Activated CD4-positive, CD25-positive, alpha-beta regulatory T cell treated with anti-CD3 and anti-CD28 coated beads, Interleukin-2, amount 50 U/mL, for 72 hours (primary cell): ENCODE data around the gene HSDL1.

Source experiments
- DNase-seq: peaks from one replicate; pipeline ENCODE4 v3.0.0; 2021

The HSDL1 gene

GRCh38 chr16:84144859-84145639 is at the start of gene HSDL1, which contains the start of gene DNAAF1:
HSDL1 (minus strand) TSS chr16:84145177; CDS start chr16:84131321, 13,856 bp downstream.
DNAAF1 (plus strand) TSS chr16:84145308; CDS start chr16:84145441, 133 bp downstream.
- DNase-seq, result peak; percentile 97

DNA sequence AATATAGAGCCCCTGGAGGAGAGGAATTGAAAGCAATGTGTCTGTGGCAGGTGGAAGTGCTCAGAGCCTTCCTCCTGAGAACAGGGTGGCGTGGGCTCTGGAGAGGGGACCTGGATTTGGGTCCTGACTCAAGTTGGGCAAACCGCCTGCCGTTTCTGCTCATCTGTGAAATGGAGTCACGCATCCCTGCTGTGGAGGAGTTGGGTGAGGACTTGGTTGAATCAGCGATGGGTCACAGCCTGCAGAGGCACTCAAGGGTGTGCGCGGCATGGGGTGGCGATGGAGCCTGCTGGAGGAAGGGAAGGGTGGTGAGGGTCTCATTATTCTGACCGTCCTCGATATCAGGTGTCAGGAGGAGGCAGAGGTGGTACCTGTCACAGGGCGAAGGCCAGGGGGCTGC is 49.0 kb upstream of the HSDL1 start:
- DNase-seq, result no peak

GRCh38 chr16:84193480-84193879 is 48.5 kb upstream of the HSDL1 start:
- no peak for DNase-seq

- DNase-seq, result no peak
Observed at GRCh38 chr16:84191466-84191865, 46.5 kb upstream of the HSDL1 start.

DNA sequence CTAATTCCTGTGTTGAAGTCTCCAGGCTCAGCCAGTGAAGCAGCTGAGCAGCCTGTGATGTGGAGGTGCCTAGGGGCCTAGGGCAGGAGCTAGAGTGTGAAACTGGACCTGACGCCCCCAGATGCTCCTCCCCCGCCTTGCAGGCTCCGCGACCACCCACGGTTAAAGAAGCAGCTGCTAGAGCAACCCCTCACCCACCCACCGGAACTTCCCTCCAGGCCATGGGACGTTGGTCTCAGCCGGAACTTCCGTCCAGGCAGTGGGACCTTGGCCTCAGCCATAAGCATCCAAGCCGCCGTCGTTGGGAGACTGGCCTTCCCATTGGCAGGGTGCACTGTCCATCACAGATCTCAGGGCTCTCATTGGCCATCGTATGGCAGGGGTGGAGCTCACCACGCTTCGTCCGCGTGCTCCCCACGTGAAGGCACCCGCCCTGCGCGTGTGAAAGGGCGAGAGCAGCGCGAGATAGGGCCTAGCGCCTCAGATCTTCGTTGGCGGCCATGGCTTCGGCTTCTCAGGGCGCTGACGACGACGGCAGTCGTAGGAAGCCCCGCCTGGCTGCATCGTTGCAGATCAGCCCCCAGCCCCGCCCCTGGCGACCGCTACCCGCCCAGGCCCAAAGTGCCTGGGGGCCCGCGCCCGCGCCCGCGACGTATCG is 45.9 kb upstream of the HSDL1 start, which contains the start of gene ADAD2:
ADAD2 (plus strand) TSS at position 427 of the 658 bp plus-strand sequence; CDS start at position 501, 74 bp downstream.
- no peak for DNase-seq

GRCh38 chr16:84186685-84187437 is 41.9 kb upstream of the HSDL1 start, which contains the start of gene TAF1C:
TAF1C (minus strand) TSS chr16:84187057; CDS start chr16:84184988, 2,069 bp downstream.
- DNase-seq, result peak; percentile 95

DNA sequence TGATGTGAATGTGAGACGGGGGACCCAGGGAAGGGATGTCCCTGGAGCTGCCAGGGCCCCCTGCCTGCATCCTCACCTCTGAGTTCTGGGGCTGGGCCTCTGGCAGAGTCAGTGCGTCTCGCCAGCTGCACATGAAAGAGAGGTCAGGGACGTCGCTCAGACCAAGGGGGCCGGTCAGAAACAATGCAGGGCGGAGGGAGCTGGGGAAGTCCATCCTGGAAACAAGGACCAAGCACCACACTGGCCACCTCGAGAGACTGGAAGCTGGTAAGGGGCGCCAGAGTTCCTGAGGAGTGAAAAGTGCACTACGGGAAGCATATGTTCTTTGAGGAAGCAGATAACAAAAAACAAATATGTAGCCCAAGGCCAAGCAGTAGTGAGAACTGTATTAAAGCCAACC is 39.8 kb upstream of the HSDL1 start:
- DNase-seq, result no peak

- no peak for DNase-seq
Observed at GRCh38 chr16:84183911-84184591, 39.1 kb upstream of the HSDL1 start.

- DNase-seq, result no peak
Observed at GRCh38 chr16:84183572-84183875, 38.5 kb upstream of the HSDL1 start.

DNA sequence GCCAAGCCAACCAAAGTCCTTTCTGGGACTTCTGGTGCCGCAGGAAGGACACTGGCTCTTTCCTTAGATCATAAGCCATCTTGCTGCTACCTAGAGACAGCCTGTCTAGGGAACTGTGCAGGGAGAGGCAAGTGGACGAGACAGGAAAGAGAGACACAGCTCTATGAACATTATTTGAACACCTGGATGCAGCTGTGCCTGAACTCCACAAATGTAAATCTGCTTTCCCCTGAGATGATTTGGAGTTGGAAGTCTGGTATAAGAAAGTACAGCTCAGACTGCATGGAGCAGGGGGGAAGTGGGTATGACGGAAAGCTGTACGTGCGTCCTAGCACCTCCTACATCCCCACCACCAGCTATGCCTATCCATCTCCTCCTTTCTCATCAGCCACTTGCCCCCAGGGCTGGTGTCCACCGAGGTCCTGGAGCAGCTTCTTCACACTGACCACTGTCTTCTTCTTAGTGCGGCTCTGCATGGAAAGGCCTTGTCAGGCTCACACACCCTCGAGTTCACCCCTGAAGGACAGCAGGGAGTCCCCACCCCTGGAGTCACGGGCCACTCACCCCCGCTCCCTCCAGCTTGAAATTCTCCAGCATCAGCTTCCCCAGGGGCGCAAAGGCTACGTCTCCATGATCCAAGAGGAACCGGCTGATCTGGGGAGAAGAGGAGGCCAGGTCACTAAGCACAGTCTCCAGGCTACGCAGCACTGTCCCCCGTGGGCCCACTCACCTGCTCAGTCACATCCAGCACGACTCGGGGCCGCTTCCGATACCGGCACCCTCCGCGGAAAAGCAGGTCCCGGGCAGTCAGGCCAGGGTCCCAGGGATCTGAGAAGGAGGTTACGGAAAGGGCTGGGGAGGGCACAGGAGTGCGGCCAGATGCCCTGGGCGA is 37.9 kb upstream of the HSDL1 start:
- DNase-seq, result no peak

GRCh38 chr16:84182104-84182503 is 37.1 kb upstream of the HSDL1 start:
- DNase-seq, result no peak

- no peak for DNase-seq
Observed at GRCh38 chr16:84181144-84181915, 36.4 kb upstream of the HSDL1 start.

GRCh38 chr16:84180519-84181140 is 35.7 kb upstream of the HSDL1 start:
- no peak for DNase-seq

- no peak for DNase-seq
Observed at GRCh38 chr16:84179612-84180320, 34.8 kb upstream of the HSDL1 start.

- no peak for DNase-seq
Observed at GRCh38 chr16:84178892-84179611, 34.1 kb upstream of the HSDL1 start.

DNA sequence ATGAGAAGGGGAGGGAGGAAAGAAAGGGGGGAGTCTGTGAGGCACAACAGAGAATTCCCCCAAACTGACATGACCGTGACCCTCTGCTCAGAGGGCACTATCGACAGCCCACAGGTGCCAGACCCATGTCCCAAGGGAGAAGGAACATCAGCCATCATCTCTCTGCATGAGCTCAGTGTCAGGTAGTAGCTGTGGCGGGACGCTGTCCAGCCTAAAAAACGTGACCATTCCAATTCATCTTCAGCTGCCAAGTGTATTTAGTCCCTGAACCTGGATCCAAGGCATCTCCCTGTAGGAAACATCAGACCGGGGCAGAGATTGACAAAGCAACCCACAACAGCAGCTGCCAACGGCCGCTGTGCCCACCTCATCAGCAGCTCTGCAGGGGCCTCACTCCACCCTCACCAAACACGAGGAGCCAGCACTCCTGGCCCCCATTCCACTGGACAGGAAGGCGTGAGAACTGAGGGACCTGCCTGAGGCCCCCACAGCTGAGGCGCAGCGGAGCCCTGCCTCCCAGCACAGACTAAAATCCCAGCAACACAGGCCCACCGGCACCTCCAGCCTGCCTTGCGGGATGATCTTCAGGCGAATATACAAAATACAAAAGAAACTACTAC is 33.3 kb upstream of the HSDL1 start:
- DNase-seq, result no peak

DNA sequence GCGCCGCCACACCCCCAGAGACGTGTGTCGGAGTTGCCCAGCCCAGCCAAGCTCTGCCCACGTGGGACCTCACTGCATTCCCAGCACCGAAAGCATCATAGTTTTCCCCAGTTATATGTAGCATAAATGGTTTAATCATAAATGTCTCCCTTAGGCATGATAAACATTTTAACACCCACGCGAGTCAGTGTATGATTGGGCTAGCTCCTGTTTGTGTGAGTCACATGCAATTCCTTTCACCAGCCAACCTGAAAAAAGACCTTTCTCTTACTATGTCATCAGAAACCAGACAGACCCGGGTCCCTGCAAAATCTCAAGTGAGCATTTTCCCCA is 32.7 kb upstream of the HSDL1 start:
- DNase-seq, result no peak

DNA sequence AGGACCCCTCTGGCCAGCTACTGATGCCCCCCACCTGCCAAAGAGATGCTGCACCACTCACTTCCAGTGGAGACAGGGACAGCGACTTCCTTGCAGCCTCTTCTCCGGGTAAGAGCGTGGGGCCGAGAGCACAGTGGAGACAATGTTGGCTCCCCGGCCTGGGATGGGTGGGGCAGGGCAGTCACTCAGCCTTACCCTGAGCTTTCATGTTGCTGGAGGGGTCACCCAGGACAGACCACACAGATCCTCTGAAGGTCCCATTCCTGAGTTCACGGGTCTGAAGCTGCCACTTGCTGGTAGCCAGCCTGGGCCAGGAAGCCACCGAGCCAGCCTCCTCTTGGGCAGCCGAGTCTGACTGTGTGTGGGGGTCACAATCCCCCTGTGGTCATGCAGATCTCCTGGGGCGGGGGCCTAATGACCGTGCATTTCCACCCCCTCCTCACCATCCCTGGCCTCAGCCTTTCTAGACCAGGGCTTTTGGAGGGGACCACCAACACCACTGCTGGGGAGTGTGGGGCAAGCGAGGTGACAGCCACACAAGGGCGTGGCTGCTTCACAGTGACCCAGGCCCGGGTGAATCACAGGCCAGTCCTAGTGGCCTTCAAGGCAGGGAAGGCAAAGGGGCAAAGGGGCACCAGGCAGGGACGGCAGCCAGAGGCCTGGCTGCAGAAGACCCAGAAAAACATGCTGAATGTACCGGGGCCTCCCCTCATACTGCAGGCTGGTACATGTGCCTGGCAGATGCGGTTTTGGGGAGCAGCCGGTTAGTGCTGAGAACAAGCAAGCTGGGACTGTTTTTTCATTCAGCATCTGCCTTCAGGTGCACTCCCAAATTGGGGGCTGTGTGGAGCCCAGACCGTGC is 31.4 kb upstream of the HSDL1 start:
- DNase-seq, result no peak
